ENCODE measurements around the gene MRGPRX1.
"Not testable (repeated sequence)": the region's sequence is repeated elsewhere in the genome, so short reads cannot be mapped to it uniquely, and the experiment has no call there.

Gene MRGPRX1

GRCh38 chr11:18939314-18939713, at the start of gene MRGPRX1:
Gene MRGPRX1, minus strand, starts transcription at chr11:18939414. Its CDS starts 4,630 bp downstream, at chr11:18934784.
- DNase-seq, result no peak

DNA sequence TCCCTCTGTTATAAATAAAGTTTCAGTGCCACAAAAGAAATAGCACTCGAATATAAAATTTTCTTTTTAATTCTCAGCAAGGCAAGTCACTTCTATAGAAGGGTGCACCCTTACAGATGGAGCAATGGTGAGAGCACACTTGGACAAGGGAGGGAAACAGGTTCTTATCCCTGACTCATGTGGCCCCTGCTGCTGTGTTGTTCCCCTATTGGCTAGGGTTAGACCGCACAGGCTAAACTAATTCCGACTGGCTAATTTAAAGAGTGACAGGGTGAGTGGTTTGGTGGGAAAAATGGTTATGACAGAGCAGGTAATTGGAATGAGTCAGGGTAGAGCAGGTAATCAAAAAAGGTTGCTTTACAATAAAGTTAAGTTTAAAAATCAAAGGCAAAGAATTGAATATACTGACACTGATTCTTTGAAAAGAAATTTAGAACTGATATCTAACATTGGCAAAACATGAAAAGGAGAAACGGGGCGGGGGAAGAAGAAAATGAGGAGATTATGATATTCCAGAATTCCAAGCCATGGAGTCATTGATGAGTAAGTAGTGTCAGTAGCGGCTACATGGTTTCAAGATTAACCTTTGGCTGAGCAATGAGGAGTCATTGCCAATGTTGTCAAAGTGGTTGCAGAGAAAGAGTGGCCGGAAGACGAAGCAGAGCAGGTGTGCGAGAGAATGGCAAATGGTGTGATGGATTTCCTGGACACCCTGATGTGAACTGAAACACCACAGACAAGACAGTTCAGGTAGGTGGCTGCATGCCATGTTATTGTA, 48.4 kb upstream of the MRGPRX1 start:
- no peak for DNase-seq

DNA sequence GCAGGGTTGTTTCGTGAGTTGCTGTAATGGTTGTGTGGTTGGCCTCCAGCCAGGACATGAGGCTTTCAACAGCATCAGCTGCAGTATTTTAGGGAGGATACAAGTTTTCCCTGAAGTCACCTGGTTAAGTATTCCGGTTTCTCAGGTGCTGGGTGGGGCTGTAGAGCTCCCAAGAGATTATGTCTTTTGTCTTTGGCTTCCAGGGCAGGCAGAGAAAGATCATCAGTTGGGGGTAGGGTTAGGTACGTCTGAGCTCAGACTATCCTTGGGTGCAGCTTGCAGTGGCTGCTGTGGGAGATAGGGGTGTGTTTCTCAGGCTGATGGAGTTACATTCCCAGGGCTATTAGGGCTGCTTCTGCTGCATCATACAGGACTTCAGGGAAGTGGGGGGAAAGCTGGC, 47.5 kb upstream of the MRGPRX1 start:
- no peak for DNase-seq

GRCh38 chr11:18981897-18982296, 42.7 kb upstream of the MRGPRX1 start:
- no peak for DNase-seq

DNA sequence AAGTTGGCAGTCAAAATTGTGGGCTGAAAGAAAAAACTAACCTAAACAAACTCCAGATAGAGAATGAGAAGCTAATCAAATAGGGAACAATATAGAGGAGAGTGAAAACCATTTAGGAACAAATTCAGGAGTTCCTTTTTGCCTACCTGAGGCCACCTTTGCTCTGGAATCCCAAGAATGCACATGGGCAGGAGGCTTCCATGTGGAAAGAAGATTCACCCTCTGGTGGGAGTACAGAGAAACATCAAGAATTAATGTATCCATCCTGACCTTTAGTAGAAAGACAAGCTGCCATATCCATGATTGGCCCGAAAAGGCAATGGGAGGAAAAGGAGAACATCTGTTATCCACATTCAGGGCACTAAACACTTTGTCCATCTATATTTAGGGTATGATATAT, 35.0 kb upstream of the MRGPRX1 start:
- DNase-seq, result no peak

GRCh38 chr11:18972336-18972735, 33.1 kb upstream of the MRGPRX1 start:
- no peak for DNase-seq

DNA sequence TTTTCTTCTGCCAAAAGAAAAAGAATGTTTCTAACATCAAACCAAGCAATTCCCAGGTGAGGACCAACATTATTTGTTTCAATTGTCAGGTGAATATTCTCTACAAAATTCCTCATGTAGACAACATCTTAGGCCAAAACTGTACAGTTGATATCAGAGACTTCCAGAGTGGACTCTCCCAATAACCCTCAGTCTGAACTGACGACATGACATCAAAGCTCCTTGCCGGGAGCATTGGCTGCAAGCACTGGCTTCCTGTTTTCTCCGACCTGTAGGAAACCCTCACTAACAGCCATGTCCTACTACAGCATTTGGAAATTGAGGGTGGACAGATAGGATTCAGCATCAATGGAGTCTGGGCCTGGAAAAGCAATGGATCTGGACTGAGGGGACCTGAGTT, 30.5 kb upstream of the MRGPRX1 start:
- no peak for DNase-seq

DNA sequence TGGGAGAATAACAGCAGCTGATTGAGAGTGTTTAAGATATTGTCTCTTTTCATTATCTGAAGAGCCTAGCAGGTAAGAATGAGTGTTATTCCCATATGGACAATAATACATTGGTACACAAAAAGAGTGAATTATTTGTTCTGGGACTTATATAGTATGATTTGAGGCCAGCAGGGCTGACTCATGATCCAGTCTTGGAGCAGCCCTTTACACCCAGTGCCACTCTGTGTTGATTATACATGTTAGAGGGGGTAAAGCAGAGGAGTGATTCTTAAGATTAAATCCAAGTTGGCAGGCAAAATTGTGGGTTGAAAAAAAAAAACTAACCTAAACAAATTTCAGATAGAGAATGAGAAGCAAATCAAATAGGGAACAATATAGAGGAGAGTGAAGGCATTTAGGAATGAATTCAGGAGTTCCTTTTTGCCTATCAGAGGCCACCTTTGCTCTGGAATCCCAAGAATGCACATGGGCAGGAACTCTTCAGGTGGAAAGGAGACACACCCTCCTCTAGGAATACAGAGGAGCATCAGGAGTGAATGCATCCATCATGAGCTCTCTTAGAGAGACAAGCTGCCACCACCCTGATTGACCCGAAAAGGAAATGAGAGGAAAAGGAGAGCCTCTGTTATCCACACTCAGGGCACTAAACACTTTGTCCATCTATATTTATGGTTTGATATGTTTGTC, 19.2 kb upstream of the MRGPRX1 start:
- DNase-seq, result no peak

GRCh38 chr11:18956630-18957029, 17.4 kb upstream of the MRGPRX1 start:
- no peak for DNase-seq

- DNase-seq, result no peak
These were observed 3.1 kb downstream of the MRGPRX1 start for GRCh38 chr11:18936002-18936673.

DNA sequence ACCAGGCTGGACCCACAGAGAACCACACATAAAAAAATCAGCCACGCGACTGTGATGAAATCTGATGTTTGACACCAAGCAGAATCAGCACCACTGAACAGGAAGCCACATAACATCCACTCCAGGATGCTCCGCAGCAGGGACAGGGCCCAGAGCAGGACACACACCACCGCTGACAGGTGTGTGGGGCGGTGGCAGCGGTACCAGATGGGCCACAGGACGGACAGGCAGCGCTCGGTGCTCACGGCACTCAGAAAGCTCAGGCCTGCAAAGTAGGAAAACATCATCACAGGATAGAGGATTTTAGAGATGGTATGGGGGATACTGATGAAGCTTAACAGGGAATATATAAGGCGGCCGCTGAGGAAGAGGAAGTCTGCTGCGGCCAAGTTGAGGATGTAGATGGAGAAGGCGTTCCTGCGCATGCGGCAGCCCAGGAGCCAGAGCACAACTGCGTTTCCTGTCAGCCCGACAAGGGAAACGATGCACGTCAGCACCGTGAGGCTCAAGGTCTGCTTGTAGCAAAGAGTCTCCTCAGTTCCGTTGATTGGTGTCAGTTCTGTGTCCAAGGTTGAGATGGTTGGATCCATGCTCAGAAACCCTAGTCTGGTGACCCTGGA, 4.9 kb downstream of the MRGPRX1 start:
- no peak for DNase-seq

GRCh38 chr11:18927550-18928322, 11.5 kb downstream of the MRGPRX1 start:
- DNase-seq, result no peak

DNA sequence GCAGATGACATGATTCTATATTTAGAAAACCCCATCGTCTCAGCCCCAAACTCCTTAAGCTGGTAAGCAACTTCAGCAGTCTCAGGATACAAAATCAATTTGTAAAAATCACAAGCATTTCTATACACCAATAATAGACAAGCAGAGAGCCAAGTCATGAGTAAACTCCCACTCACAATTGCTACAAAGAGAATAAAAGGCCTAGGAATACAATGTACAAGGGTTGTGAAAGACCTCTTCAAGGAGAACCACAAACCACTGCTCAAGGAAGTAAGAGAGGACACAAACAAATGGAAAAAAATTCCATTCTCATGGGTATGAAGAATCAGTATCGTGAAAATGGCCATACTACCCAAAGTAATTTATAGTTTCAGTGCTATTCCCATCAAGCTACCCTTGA, 13.8 kb downstream of the MRGPRX1 start:
- not testable (repeated sequence) for DNase-seq

- DNase-seq, result no peak
These were observed 26.3 kb downstream of the MRGPRX1 start for GRCh38 chr11:18912883-18913282.

DNA sequence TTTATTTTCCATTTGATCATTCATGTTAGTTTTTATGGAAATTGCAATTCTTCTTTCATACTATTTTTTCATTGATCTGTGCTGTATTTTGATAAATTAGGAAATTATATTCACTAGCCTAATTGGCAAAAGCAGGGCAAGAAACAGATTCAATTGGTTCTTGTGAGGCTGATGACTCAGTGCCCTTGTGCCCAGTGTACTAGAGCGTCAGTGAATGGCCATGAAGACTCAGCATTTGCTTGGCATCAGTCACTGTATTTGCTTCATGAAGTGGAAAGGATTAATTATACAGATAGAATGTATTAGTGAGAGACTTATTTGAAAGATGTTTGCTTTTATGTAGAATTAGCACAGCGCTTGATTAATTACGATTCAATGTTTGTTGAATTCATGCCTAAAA, 31.8 kb downstream of the MRGPRX1 start:
- no peak for DNase-seq

- DNase-seq, result not testable (repeated sequence)
These were observed 38.6 kb downstream of the MRGPRX1 start for GRCh38 chr11:18900637-18901036.

GRCh38 chr11:18900151-18900611, 39.0 kb downstream of the MRGPRX1 start:
- DNase-seq, result not testable (repeated sequence)

- not testable (repeated sequence) for DNase-seq
These were observed 47.5 kb downstream of the MRGPRX1 start for GRCh38 chr11:18891712-18892111.

DNA sequence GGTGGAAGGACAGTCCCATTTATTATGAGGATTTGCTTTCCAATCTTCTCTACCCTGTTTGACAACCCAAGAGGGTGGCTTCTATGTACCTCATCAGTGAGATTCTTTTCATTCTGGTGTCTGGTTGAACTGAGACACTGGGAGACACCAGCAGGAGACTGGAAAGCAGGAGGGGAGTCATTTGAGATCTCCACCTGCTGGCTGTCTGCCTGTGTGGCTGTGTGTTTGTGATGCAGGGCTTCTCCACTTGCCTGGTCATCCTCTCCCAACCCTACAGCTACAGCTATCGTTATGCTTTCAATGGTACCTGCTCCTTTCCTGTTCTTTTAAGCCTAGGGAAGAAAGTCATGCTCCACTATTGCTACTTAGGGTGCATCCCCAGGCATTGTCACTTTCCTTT, 48.6 kb downstream of the MRGPRX1 start:
- no peak for DNase-seq

Measured in NCI-H2081 (cell line).